Measurements from ENCODE around the gene TMEM256.

DNA sequence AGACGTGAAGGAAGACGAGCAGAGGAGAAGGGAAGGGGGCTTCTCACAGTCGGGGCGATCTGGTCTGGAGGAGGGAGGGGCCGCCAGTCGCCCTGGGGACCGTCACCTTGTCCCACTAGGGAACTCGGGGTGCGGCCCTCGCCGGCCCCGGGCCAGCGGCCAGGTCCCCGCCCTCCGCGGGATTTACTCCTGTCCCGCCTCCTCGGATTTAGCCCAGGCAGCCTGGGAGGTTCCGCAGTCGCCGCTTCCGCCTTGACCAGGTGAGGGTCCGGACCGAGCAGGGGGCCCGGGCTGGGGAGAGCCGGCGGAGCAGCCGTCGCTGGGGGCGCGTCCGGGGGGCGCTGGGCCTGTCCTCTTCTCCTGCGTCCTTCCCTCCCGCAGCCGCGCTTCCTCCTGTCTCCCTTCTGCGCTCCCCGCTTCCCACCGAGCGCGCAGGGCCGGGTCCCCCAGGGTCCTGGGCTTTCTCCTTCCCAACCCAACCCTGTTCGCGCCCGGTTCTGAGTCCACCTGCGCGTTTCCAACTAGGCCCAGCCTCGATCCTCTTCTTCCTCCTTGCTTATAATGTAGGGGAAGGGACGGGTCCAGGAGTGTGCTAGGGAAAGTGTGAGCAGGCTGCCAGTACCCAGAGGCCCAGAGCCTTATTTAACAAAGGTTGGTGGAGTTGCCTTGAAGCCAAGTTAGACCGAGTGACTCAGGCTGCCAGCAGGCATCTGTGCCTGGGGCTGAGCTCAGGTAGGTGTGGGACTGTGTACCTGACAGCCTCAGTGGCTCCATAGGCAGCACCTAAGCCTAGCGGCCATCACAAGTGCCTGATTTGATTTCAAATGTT is 22.8 kb downstream of the TMEM256 start, which contains the start of gene TNK1:
- TF ChIP-seq ZNF70 (CRISPR knock-in tag; IDR thresholded peaks at IDR 0.05), result no peak
- no peak for TF ChIP-seq ARNTL (CRISPR knock-in tag; IDR thresholded peaks at IDR 0.05; ENCODE audit: borderline replicate concordance, low read depth)
- TF ChIP-seq OSR1 (CRISPR knock-in tag; IDR thresholded peaks at IDR 0.05), result no peak
- no peak for TF ChIP-seq ZFP3 (CRISPR knock-in tag; IDR thresholded peaks at IDR 0.05)
